Hematopoietic multipotent progenitor cell (in vitro differentiated cells): ENCODE data around the gene ENTPD2. TPM values are rescaled to one million over a fixed set of nuclear protein-coding genes. Genes with fewer than 3 reads are reported as not detected.
"Not testable (repeated sequence)": the region's sequence is repeated elsewhere in the genome, so short reads cannot be mapped to it uniquely, and the experiment has no call there.

Source experiments
- DNase-seq, 3 donors: peaks; one replicate each; pipeline ENCODE4 v3.0.0-alpha.2; 2011 to 2015; ENCODE audit warnings: low read depth in 2 of 3, low spot score in 2 of 3
- total RNA-seq: library from RNA; depleted of rRNA; stranded (reverse); fragments of >200 nt; gene quantifications from one replicate; pipeline ENCODE4 v1.2.3, GENCODE V29; 2012

The ENTPD2 gene
- total RNA-seq, 1 donor, result not detected

- DNase-seq, result no peak
Observed at GRCh38 chr9:137048655-137049543, 5.0 kb downstream of the ENTPD2 start.

GRCh38 chr9:137046088-137046787 lies 7.6 kb downstream of the ENTPD2 start, which contains the start of gene NPDC1:
NPDC1 (minus strand) TSS chr9:137046177; CDS start chr9:137045989, 188 bp downstream.
- DNase-seq, result peak; percentile 57 to 82 (median 78)

GRCh38 chr9:137045294-137046087 lies 8.4 kb downstream of the ENTPD2 start:
- DNase-seq, result no peak

GRCh38 chr9:137044502-137045177 lies 9.2 kb downstream of the ENTPD2 start:
- DNase-seq, result no peak

DNA sequence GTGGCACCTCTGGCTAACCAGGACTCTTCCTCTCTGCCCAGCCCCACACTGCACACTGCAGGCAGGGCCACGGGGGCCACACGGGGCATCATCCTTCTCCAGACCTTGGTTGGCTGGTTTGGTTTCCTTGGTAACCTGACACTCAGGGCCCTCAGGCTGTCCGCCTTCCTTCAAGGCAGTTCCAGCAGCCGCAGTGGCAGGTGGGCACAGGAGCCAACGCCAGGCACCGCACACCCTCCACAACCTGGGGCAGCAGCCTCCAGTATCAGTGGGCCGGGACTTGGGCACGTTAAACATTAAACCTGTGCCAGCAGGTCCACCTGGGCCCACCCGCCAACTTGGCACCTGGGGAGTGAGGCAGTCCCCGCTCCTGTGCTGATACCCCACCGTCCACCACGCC lies 9.8 kb downstream of the ENTPD2 start:
- DNase-seq, result no peak

DNA sequence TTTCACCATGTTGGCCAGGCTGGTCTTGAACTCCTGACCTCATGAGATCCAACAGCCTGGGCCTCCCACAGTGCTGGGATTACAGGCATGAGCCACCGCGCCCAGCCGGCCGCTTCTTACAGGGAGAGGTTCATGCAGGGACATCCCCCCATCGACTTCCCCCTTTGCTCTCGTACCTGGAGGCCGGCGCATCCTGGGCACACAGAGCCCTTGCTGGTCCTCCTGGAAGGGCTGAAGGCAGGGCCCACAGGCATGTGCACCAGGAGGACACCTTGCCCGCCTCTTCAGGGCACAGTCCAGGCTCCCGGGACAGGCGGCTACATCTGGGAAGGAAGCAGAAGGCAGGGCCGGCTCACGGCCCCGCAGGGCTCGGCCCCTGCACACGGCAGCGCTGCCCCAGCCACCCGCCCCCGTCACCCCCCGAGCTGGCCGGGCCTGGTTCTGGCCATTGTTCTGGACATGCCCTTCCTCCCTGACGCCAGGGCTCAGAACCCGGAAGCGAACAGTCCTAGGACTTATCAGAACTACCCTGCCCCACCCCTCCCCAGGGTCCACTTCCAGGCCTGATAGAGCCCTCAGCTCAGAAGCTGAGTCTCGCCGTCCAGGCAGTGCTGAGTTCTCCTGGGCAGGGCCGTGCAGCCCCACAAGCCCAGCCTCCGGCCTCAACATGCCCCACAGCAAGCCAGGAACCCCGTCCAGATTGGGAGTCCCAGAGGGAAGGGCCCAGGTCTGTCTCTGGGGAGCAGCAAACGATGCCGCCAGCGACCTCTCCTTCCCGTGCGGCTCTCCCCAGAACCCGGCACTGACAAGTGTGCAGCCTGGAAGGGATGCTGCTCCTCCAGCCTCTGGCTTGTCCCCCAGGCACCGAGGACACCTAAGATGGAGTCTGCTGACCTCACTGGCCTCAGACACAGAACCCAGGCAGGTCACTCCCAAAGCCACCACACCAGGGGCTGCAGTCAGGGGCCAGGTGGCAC lies 10.8 kb downstream of the ENTPD2 start:
- DNase-seq, result no peak

DNA sequence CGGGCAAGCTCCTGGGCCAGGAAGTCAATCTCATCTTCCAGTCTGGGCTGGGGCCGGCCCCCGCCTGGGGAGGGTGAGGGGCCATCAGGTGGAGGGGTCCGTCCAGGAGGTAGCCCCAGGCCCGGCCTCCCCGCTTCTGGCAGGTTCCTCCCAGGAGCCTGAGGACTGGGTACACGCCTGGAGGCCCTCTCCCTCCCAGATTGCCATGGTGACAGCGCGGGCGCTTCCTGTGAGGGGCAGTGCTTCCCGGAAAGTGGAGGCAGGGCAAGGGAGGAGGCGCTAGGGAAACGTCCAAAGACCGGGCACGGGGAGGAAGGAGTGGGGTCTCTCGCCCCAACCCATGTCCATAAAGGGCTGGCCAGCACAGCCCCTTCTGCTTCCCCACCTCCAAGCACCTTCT lies 12.7 kb downstream of the ENTPD2 start:
- no peak for DNase-seq

- DNase-seq, result no peak
Observed at GRCh38 chr9:137040568-137040967, 13.3 kb downstream of the ENTPD2 start.

GRCh38 chr9:137039611-137040366 lies 14.1 kb downstream of the ENTPD2 start:
- no peak for DNase-seq

DNA sequence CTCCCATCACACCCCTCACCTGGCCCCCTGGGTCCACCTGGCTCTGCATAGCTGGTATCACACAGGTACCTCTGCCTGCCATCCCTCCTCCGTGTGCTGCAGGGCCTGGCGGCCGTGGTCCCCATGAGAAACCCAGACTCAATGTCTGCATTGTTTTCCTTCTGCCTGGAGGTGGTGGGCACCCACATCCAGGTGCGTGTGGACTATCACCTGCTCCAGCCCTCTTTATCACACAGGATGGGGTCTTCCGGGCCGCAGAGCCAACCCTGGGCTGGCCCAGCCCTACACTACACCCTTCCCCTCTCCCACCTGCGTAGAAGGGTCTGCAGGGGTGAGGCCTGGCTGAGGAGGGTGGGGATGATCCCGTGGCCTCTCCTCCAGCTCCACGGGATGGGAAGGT lies 14.9 kb downstream of the ENTPD2 start:
- DNase-seq, result no peak

- DNase-seq, result no peak
Observed at GRCh38 chr9:137037483-137037882, 16.4 kb downstream of the ENTPD2 start.

DNA sequence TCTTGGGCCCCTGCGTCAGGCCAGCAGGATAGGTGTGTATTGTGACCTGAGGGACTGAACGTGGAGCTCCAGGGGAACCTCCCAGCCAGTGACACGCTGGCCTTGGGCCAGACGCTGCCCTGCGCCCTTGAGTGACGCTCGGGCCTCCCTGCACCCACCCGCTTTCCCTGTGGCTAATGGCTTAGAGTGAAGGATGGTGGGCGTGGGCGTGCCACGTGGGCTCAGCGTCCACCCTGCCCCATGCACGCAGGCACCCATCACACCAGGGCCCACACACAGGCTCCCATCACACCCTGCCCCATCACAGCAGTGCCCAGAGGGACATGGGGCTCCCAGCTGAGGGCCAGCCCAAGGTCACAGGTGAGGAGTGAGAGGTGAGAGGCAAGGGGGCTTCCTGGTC lies 16.8 kb downstream of the ENTPD2 start:
- DNase-seq, result no peak

DNA sequence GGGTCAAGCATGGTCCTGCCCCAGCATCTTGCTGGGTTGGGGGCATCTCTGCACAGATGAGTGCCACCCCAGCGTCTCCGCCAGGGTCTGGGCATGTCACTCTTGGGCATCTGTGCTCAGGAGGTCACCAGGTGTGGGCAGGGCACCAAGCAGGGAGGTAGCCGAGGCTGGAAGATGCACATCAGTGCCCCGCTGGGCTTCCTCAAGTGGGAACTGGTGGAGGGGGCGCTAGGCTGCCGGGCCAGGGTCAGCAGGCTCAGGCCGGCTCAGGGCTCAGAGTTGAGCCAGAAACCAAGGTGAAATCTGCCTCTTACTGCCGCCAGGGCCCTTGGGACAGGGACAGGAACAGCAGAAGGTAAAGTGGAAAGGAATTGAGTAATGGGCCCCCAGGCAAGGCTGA lies 17.9 kb downstream of the ENTPD2 start:
- no peak for DNase-seq

DNA sequence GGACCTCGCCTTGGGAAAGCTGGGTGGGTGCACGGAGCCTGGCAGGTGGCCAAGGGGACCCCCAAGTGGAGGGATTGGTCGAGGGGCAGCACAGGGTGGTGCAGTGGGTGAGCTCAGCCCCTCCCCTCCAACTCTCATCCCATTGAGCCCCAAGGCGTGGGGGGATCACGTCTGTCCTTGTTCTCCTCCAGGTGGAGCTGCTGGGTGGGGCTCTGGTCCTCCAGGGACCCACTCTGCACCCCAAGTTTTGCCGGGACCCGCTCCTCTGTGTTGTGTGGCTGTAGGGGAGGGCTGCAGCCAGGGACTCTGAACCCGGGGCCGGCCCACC lies 18.4 kb downstream of the ENTPD2 start:
- DNase-seq, result no peak

DNA sequence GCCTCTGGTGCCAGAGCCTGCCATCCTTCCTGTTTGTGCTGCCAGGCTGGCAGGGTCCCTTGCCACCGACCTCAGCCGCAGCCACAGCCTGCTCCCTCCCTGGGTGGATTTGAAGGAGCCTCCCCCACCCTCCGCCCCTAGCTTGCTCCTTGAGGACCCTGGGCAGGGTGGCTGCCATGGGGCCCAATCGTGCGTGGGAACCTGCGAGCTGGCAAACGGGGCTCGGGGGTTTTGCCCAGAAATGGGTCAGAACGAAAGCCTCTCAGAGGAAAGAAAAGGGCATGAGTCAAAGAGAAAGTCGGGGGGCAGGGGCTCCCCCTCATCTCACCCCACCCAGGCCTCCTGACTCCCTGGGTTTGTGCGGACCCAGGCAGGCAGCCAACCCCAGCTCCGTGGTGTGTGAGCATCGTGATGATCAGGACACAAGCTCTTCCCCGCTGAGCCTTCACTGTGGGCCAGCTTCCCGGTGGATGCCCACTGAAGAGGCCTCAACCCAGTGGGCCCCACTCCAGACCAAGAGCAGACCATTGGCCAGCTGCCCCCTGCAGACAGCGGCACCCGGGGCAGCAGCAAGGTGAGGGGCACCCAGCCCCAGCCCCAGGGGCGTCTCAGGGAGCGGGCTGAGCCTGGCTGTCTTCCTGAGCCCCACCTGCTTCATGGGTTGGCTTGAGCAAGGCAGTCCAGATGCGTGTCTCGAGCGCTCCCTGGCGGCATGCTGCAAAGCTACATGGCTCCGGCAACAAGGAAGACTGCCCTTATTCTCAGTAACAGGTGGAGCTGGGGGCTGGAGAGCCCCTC lies 19.0 kb downstream of the ENTPD2 start:
- peak; percentile 80 to 92 (median 88) for DNase-seq

GRCh38 chr9:137034039-137034708 lies 19.7 kb downstream of the ENTPD2 start:
- DNase-seq, result peak in 2 of 3 donors; percentile 72 to 74

GRCh38 chr9:137033481-137033880 lies 20.4 kb downstream of the ENTPD2 start:
- DNase-seq, result not testable (repeated sequence)
